ENCODE results near the gene DNLZ. TPM values are rescaled to one million over a fixed set of nuclear protein-coding genes. Genes with fewer than 3 reads are reported as not detected.
A peak's percentile ranks its signal among the peaks of the same experiment; 100 is the strongest.

DNLZ gene
- 10 to 100 TPM in 3 of 4 donors, 1 to 10 TPM in 1; 8.2 to 29.6 (median 21.1) TPM for total RNA-seq
- 10 to 100 TPM; 18.5 to 40.7 (median 18.7) TPM for polyA plus RNA-seq
- long read RNA-seq, donor 1, transcript DNLZ-201 (3 exons, 724 nt): major isoform, 8 of 9 reads
- long read RNA-seq, donor 1, partial matches to known transcripts: 0 of 9 reads
- long read RNA-seq, donor 1, other reads (novel, unspliced or antisense): 1 of 9 reads
- long read RNA-seq, donor 2, transcript DNLZ-201 (3 exons, 724 nt): major isoform, 21 of 21 reads
- long read RNA-seq, donor 2, partial matches to known transcripts: 0 of 21 reads
- long read RNA-seq, donor 2, other reads (novel, unspliced or antisense): 0 of 21 reads

GRCh38 chr9:136363106-136363948, at the start of gene DNLZ:
Gene DNLZ, minus strand, starts transcription at chr9:136363744. Its CDS starts 30 bp downstream, at chr9:136363714.
- Histone ChIP-seq H3K36me3 (ENCODE audit: insufficient read depth in 1 of 2, low read depth in 1 of 2) (peaks cover 0 to 6% of the 10 kb centered on the region in 2 donors), H3K4me3 (peak within 1 kb of the TSS; percentile 93), H3K4me1 (peaks cover 12% of the 10 kb centered on the region), H3K27me3 (ENCODE audit: insufficient read depth in 3 of 3, low read length in 2 of 3) (peaks cover 0 to 4% (median 0%) of the 10 kb centered on the region in 3 donors), H3K9me3 (no peaks in the 10 kb centered on the region), H3K27ac (peak within 1 kb of the TSS; percentile 98)
- intact Hi-C loops (cut with DNase I): no loop called here
- TF ChIP-seq CTCF (IDR thresholded peaks at IDR 0.05): peak; percentile 98
- DNase-seq (peak; percentile 98 to 99), ATAC-seq (peak; percentile 93 to 95 (median 94))
- WGBS, 3 donors: 1% methylated on average over 53 to 97 of the region's 97 CpGs

GRCh38 chr9:136412962-136413361, 49.4 kb upstream of the DNLZ start:
- Histone ChIP-seq H3K27me3 (ENCODE audit: insufficient read depth in 3 of 3, low read length in 2 of 3) (no peaks in the 10 kb centered on the region), H3K4me1 (peaks cover 25% of the 10 kb centered on the region), H3K27ac (no peak overlapping the region), H3K4me3 (no peak overlapping the region), H3K9me3 (no peaks in the 10 kb centered on the region), H3K36me3 (ENCODE audit: insufficient read depth in 1 of 2, low read depth in 1 of 2) (peaks cover 4 to 66% of the 10 kb centered on the region in 2 donors)
- TF ChIP-seq CTCF (IDR thresholded peaks at IDR 0.05): no peak
- ATAC-seq: no peak
- intact Hi-C loops (cut with DNase I): loop anchor here (5.0 kb wide), 2 partner anchors 59 to 64 kb away; no protein-coding TSS in a partner anchor
- WGBS, 3 donors: 57 to 76% (median 64%) methylated on average over 9 of the region's 9 CpGs
- DNase-seq: peak in 1 of 2 donors; percentile 49

GRCh38 chr9:136411378-136411777, 47.8 kb upstream of the DNLZ start:
- H3K27me3 ChIP-seq (ENCODE audit: insufficient read depth in 3 of 3, low read length in 2 of 3): no peaks in the 10 kb centered on the region
- peaks cover 25% of the 10 kb centered on the region for H3K4me1 ChIP-seq
- no peaks in the 10 kb centered on the region for H3K9me3 ChIP-seq
- H3K4me3 ChIP-seq: peak overlapping the region; percentile 99
- no peak for TF ChIP-seq CTCF (IDR thresholded peaks at IDR 0.05)
- H3K27ac ChIP-seq: peak overlapping the region; percentile 94
- intact Hi-C loops (cut with DNase I): loop anchor here (5.0 kb wide), 2 partner anchors 61 to 66 kb away; no protein-coding TSS in a partner anchor
- H3K36me3 ChIP-seq (ENCODE audit: insufficient read depth in 1 of 2, low read depth in 1 of 2): peaks cover 0 to 66% of the 10 kb centered on the region in 2 donors
- no peak for ATAC-seq
- WGBS, 3 donors: 28 to 42% (median 31%) methylated on average over 4 of the region's 4 CpGs
- no peak for DNase-seq

- DNase-seq: peak; percentile 94 to 96
- H3K36me3 ChIP-seq (ENCODE audit: insufficient read depth in 1 of 2, low read depth in 1 of 2): peaks cover 0 to 66% of the 10 kb centered on the region in 2 donors
- no peaks in the 10 kb centered on the region for H3K9me3 ChIP-seq
- intact Hi-C loops (cut with DNase I): loop anchor here (5.0 kb wide), 2 partner anchors 62 to 67 kb away; no protein-coding TSS in a partner anchor
- no peaks in the 10 kb centered on the region for H3K27me3 ChIP-seq (ENCODE audit: insufficient read depth in 3 of 3, low read length in 2 of 3)
- no peak for TF ChIP-seq CTCF (IDR thresholded peaks at IDR 0.05)
- WGBS, 3 donors: 0% methylated on average over 69 to 83 of the region's 83 CpGs
- ATAC-seq: peak; percentile 91 to 97 (median 92)
- H3K4me1 ChIP-seq: peaks cover 25% of the 10 kb centered on the region
- peak within 1 kb of the TSS; percentile 99 for H3K4me3 ChIP-seq
- peak within 1 kb of the TSS; percentile 94 for H3K27ac ChIP-seq
Measured at GRCh38 chr9:136410500-136411287, 47.1 kb upstream of the DNLZ start, which contains the start of the genes ENTR1 and PMPCA. Gene ENTR1, minus strand, starts transcription at chr9:136410614. Its CDS starts 217 bp downstream, at chr9:136410397. Gene PMPCA, plus strand, starts transcription at chr9:136410658. Its CDS starts 11 bp downstream, at chr9:136410669.
